Large intestine (tissue), 3 donors: ENCODE measurements around the gene MN1. TPM values are rescaled to one million over a fixed set of nuclear protein-coding genes. Genes with fewer than 3 reads are reported as not detected.

Experiments used
- DNase-seq, 2 donors: peaks; one replicate each; pipeline versions ENCODE4 v3.0.0 to v3.0.0-alpha.2; 2013
- H3K27ac ChIP-seq: one replicate; pipeline ENCODE4 v1.5.1; 2013; ENCODE audit warnings: low read length
- H3K27me3 ChIP-seq: 2 replicates; pipeline ENCODE4 v1.6.1; 2013; ENCODE audit warnings: low read length; ENCODE audit not compliant: control insufficient read depth, insufficient read depth
- H3K36me3 ChIP-seq: 2 replicates; pipeline ENCODE4 v1.6.1; 2013; ENCODE audit warnings: low read length; ENCODE audit not compliant: control insufficient read depth, insufficient read depth
- H3K4me1 ChIP-seq: one replicate; pipeline ENCODE4 v1.6.1; 2013; ENCODE audit warnings: low read length; ENCODE audit not compliant: control insufficient read depth, insufficient read depth
- H3K4me3 ChIP-seq: one replicate; pipeline ENCODE4 v1.5.1; 2013; ENCODE audit warnings: low read length
- H3K9me3 ChIP-seq: one replicate; pipeline ENCODE4 v1.6.1; 2013; ENCODE audit warnings: mild to moderate bottlenecking, low read depth, low read length, moderate library complexity; ENCODE audit not compliant: control insufficient read depth
- WGBS: methylation state at CpG from one replicate; pipeline ENCODE4 v1.1.5; 2013; ENCODE audit warnings: low lambda C conversion rate; ENCODE audit not compliant: insufficient coverage; 5-methylcytosine and 5-hydroxymethylcytosine counted together
- polyA plus RNA-seq: library from polyadenylated mRNA; unstranded; fragments of 120-200 nt; gene quantifications from one replicate; pipeline ENCODE4 v1.2.1, GENCODE V29; 2013

MN1 gene
- polyA plus RNA-seq, 1 donor: 5.8 TPM

GRCh38 chr22:27800250-27801201, 1.0 kb downstream of the MN1 start:
- Histone ChIP-seq H3K9me3 (peaks cover 28% of the 10 kb centered on the region), H3K27ac (no peak overlapping the region), H3K27me3 (peaks cover 57% of the 10 kb centered on the region), H3K36me3 (no peaks in the 10 kb centered on the region), H3K4me3 (peak overlapping the region; percentile 72), H3K4me1 (peaks cover 39% of the 10 kb centered on the region)
- peak in 1 of 2 donors; percentile 53 for DNase-seq
- no CpG with 5 or more reads among the region's 82 CpGs for WGBS

GRCh38 chr22:27799827-27800249, 1.7 kb downstream of the MN1 start:
- DNase-seq: peak in 1 of 2 donors; percentile 55
- H3K27ac ChIP-seq: no peak overlapping the region
- H3K27me3 ChIP-seq: peaks cover 62% of the 10 kb centered on the region
- peaks cover 28% of the 10 kb centered on the region for H3K9me3 ChIP-seq
- H3K36me3 ChIP-seq: no peaks in the 10 kb centered on the region
- WGBS: no CpG with 5 or more reads among the region's 40 CpGs
- H3K4me3 ChIP-seq: peak overlapping the region; percentile 72
- peaks cover 37% of the 10 kb centered on the region for H3K4me1 ChIP-seq

GRCh38 chr22:27799015-27799826, 2.3 kb downstream of the MN1 start:
- Histone ChIP-seq H3K36me3 (no peaks in the 10 kb centered on the region), H3K27me3 (peaks cover 65% of the 10 kb centered on the region), H3K4me1 (peaks cover 32% of the 10 kb centered on the region), H3K4me3 (peak overlapping the region; percentile 72), H3K9me3 (peaks cover 24% of the 10 kb centered on the region), H3K27ac (no peak overlapping the region)
- no CpG with 5 or more reads among the region's 62 CpGs for WGBS
- DNase-seq: peak in 1 of 2 donors; percentile 49

- Histone ChIP-seq H3K4me1 (peaks cover 25% of the 10 kb centered on the region), H3K9me3 (peaks cover 24% of the 10 kb centered on the region), H3K4me3 (peak overlapping the region; percentile 10), H3K36me3 (no peaks in the 10 kb centered on the region), H3K27me3 (peaks cover 71% of the 10 kb centered on the region), H3K27ac (no peak overlapping the region)
- no CpG with 5 or more reads among the region's 44 CpGs for WGBS
- peak in 1 of 2 donors; percentile 53 for DNase-seq
Observed at GRCh38 chr22:27798511-27799014, 3.0 kb downstream of the MN1 start.

GRCh38 chr22:27797520-27798391, 3.8 kb downstream of the MN1 start:
- H3K27me3 ChIP-seq: peaks cover 71% of the 10 kb centered on the region
- H3K36me3 ChIP-seq: no peaks in the 10 kb centered on the region
- DNase-seq: no peak
- no CpG with 5 or more reads among the region's 86 CpGs for WGBS
- H3K27ac ChIP-seq: no peak overlapping the region
- peaks cover 17% of the 10 kb centered on the region for H3K4me1 ChIP-seq
- peak overlapping the region; percentile 11 for H3K4me3 ChIP-seq
- peaks cover 24% of the 10 kb centered on the region for H3K9me3 ChIP-seq

GRCh38 chr22:27796829-27797519, 4.6 kb downstream of the MN1 start:
- Histone ChIP-seq H3K27ac (no peak overlapping the region), H3K36me3 (no peaks in the 10 kb centered on the region), H3K9me3 (peaks cover 24% of the 10 kb centered on the region), H3K4me3 (no peak overlapping the region), H3K27me3 (peaks cover 75% of the 10 kb centered on the region), H3K4me1 (peaks cover 12% of the 10 kb centered on the region)
- no peak for DNase-seq
- no CpG with 5 or more reads among the region's 55 CpGs for WGBS

- peaks cover 85% of the 10 kb centered on the region for H3K27me3 ChIP-seq
- no peak for DNase-seq
- WGBS: no CpG with 5 or more reads among the region's 15 CpGs
- H3K4me1 ChIP-seq: peaks cover 15% of the 10 kb centered on the region
- no peak overlapping the region for H3K4me3 ChIP-seq
- H3K9me3 ChIP-seq: peaks cover 24% of the 10 kb centered on the region
- H3K27ac ChIP-seq: no peak overlapping the region
- no peaks in the 10 kb centered on the region for H3K36me3 ChIP-seq
Observed at GRCh38 chr22:27795696-27796517, 5.6 kb downstream of the MN1 start.

GRCh38 chr22:27795053-27795452, 6.5 kb downstream of the MN1 start:
- no CpG with 5 or more reads among the region's 14 CpGs for WGBS
- DNase-seq: no peak
- peaks cover 84% of the 10 kb centered on the region for H3K27me3 ChIP-seq
- H3K4me1 ChIP-seq: peaks cover 9% of the 10 kb centered on the region
- peaks cover 17% of the 10 kb centered on the region for H3K9me3 ChIP-seq
- no peaks in the 10 kb centered on the region for H3K36me3 ChIP-seq
- H3K27ac ChIP-seq: no peak overlapping the region
- no peak overlapping the region for H3K4me3 ChIP-seq

GRCh38 chr22:27794226-27794625, 7.3 kb downstream of the MN1 start:
- WGBS: no CpG with 5 or more reads among the region's 5 CpGs
- Histone ChIP-seq H3K27me3 (peaks cover 83% of the 10 kb centered on the region), H3K36me3 (no peaks in the 10 kb centered on the region), H3K9me3 (peaks cover 14% of the 10 kb centered on the region), H3K4me1 (peaks cover 3% of the 10 kb centered on the region), H3K4me3 (no peak overlapping the region), H3K27ac (no peak overlapping the region)
- no peak for DNase-seq
